ENCODE results near the gene FUT2.

FUT2 gene

GRCh38 chr19:48695743-48696352, at the start of gene FUT2:
Gene FUT2 (plus strand): TSS chr19:48695971. CDS start chr19:48702957, 6,986 bp downstream.
- no peak for TF ChIP-seq CTCF (IDR thresholded peaks at IDR 0.05; ENCODE audit: insufficient read depth, missing control alignments)
- DNase-seq (ENCODE audit: insufficient read length, low spot score) (no peak), FAIRE-seq (no peak)

GRCh38 chr19:48646001-48646721, 49.6 kb upstream of the FUT2 start, which contains the start of gene CA11:
Gene CA11 (minus strand): TSS chr19:48646187. CDS start chr19:48645632, 555 bp downstream.
- DNase-seq (ENCODE audit: insufficient read length, low spot score) (peak; percentile 84), FAIRE-seq (no peak)
- peak; percentile 84 for TF ChIP-seq CTCF (IDR thresholded peaks at IDR 0.05; ENCODE audit: insufficient read depth, missing control alignments)

- FAIRE-seq, result no peak
- no peak for DNase-seq (ENCODE audit: insufficient read length, low spot score)
- TF ChIP-seq CTCF (IDR thresholded peaks at IDR 0.05; ENCODE audit: insufficient read depth, missing control alignments), result no peak
These were observed 49.0 kb upstream of the FUT2 start for GRCh38 chr19:48646722-48647216.

GRCh38 chr19:48648134-48648533, 47.6 kb upstream of the FUT2 start:
- TF ChIP-seq CTCF (IDR thresholded peaks at IDR 0.05; ENCODE audit: insufficient read depth, missing control alignments), result no peak
- no peak for DNase-seq (ENCODE audit: insufficient read length, low spot score)
- no peak for FAIRE-seq

- FAIRE-seq (no peak), DNase-seq (ENCODE audit: insufficient read length, low spot score) (no peak)
- TF ChIP-seq CTCF (IDR thresholded peaks at IDR 0.05; ENCODE audit: insufficient read depth, missing control alignments), result no peak
These were observed 44.6 kb upstream of the FUT2 start for GRCh38 chr19:48650974-48651682.

GRCh38 chr19:48651683-48652048, 44.1 kb upstream of the FUT2 start:
- DNase-seq (ENCODE audit: insufficient read length, low spot score) (no peak), FAIRE-seq (no peak)
- no peak for TF ChIP-seq CTCF (IDR thresholded peaks at IDR 0.05; ENCODE audit: insufficient read depth, missing control alignments)
